Gastrocnemius medialis (tissue), 4 donors: ENCODE data around the gene ATP6V0E1.

ENCODE experiments used
- POLR2A ChIP-seq, 2 donors: fragments of 450-650 bp; IDR thresholded peaks; one replicate each; pipeline ENCODE4 v1.6.1; 2017; ENCODE audit warnings: antibody characterized with exemption in 2 of 2, mild to moderate bottlenecking in 2 of 2, moderate library complexity in 2 of 2
- TF ChIP-seq, protein P1 (sequence below), 5 experiments: fragments of 450-650 bp in 3 of 5; fragments of 200-600 bp in 2 of 5; sonication (generic) in 2 of 5; IDR thresholded peaks in 4 of 5; conservative IDR thresholded peaks in 1 of 5; 1 replicate in 4 of 5; 2 replicates in 1 of 5; pipeline ENCODE4 v1.5.1; 2016 to 2019; ENCODE audit warnings: antibody characterized with exemption in 5 of 5, mild to moderate bottlenecking in 3 of 5, moderate library complexity in 3 of 5

DNA sequence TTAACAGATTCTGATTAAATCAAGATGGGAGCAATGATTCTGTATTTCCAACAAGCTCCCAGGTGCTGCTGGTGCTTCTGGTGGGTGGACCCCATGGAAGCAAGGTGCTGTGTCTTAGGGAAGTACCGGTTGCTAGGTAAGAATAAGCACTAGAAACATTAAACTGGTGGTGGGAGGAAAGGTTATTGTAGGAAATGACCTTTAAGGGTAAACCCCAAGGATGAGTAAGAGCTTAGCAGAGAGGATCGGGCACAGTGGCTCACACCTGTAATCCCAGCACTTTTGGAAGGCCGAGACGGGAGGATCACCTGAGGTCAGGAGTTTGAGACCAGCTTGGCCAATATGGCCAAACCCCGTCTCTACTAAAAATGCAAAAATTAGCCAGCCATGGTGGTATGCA is 56.4 kb downstream of the ATP6V0E1 start:
- TF ChIP-seq, protein P1, sequence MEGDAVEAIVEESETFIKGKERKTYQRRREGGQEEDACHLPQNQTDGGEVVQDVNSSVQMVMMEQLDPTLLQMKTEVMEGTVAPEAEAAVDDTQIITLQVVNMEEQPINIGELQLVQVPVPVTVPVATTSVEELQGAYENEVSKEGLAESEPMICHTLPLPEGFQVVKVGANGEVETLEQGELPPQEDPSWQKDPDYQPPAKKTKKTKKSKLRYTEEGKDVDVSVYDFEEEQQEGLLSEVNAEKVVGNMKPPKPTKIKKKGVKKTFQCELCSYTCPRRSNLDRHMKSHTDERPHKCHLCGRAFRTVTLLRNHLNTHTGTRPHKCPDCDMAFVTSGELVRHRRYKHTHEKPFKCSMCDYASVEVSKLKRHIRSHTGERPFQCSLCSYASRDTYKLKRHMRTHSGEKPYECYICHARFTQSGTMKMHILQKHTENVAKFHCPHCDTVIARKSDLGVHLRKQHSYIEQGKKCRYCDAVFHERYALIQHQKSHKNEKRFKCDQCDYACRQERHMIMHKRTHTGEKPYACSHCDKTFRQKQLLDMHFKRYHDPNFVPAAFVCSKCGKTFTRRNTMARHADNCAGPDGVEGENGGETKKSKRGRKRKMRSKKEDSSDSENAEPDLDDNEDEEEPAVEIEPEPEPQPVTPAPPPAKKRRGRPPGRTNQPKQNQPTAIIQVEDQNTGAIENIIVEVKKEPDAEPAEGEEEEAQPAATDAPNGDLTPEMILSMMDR (IDR thresholded peaks at IDR 0.05 in 4 of 5, conservative IDR thresholded peaks at IDR 0.05 in 1 of 5), result no peak
- TF ChIP-seq POLR2A (IDR thresholded peaks at IDR 0.05), result no peak
